Left cardiac atrium (tissue), 4 donors: ENCODE measurements around the gene SEMA3D. TPM values are rescaled to one million over a fixed set of nuclear protein-coding genes. Genes with fewer than 3 reads are reported as not detected.
A peak's percentile ranks its signal among the peaks of the same experiment; 100 is the strongest.

Experiments used
- ATAC-seq, 2 donors: fragments of 200-7000 bp; cut with Tn5 transposase; one replicate each; pipeline ENCODE4 v1.9.1; 2020; ENCODE audit warnings: mild to moderate bottlenecking in 2 of 2, moderate library complexity in 2 of 2
- DNase-seq: peaks from one replicate; pipeline ENCODE4 v3.0.0-alpha.2; 2020
- intact Hi-C, 2 donors: fragments of 100-400 bp; cut with DNase I; formaldehyde crosslinking; loops; one replicate each; pipeline versions ENCODE4 v1.14.1 to v1.15.1; 2022 to 2023
- total RNA-seq, 2 donors: library from RNA; stranded (reverse); fragmentation: NEBNext Ultra II Directional; extraction: Animal tissue kit (Norgen Biotek cat#: 25700); gene quantifications; one replicate each; pipeline ENCODE4 v1.2.1, GENCODE V29; 2021
- donor health status: DM: no; HTN: yes; CAD: no.
- donor health status: DM: no; HTN: yes; CAD: no; lungs with severe emphysema.
- donor health status: DM: yes; HTN: yes; CAD: no.
- donor health status: Dilated cardiomyopathy.

Gene SEMA3D
- total RNA-seq, 2 donors from 2014 or later = 1.1 to 1.7 TPM

- peak; percentile 25 for DNase-seq
- ATAC-seq = peak; percentile 90 to 96
- intact Hi-C loops = no loop called here
These were observed 92.7 kb downstream of the SEMA3D start for GRCh38 chr7:85094046-85094725.

GRCh38 chr7:85091565-85091928 is 95.3 kb downstream of the SEMA3D start:
- intact Hi-C loops = no loop called here
- no peak for ATAC-seq
- no peak for DNase-seq

- DNase-seq = no peak
- no peak for ATAC-seq
- intact Hi-C loops = no loop called here
These were observed 95.8 kb downstream of the SEMA3D start for GRCh38 chr7:85090919-85091564.

- ATAC-seq (peak in 1 of 2 donors; percentile 79), DNase-seq (peak; percentile 20)
- intact Hi-C loops = no loop called here
These were observed 96.7 kb downstream of the SEMA3D start for GRCh38 chr7:85090143-85090542.

- intact Hi-C loops = no loop called here
- DNase-seq (no peak), ATAC-seq (no peak)
These were observed 105.0 kb downstream of the SEMA3D start for GRCh38 chr7:85081846-85082245.

- no peak for DNase-seq
- intact Hi-C loops = no loop called here
- no peak for ATAC-seq
These were observed 105.5 kb downstream of the SEMA3D start for GRCh38 chr7:85081392-85081791.

- DNase-seq = no peak
- ATAC-seq = no peak
- intact Hi-C loops = no loop called here
These were observed 107.4 kb downstream of the SEMA3D start for GRCh38 chr7:85079434-85079833.

GRCh38 chr7:85078181-85078580 is 108.7 kb downstream of the SEMA3D start:
- no peak for ATAC-seq
- DNase-seq = no peak
- intact Hi-C loops = no loop called here

- DNase-seq (no peak), ATAC-seq (no peak)
- intact Hi-C loops = no loop called here
These were observed 111.0 kb downstream of the SEMA3D start for GRCh38 chr7:85075864-85076263.

- ATAC-seq (no peak), DNase-seq (no peak)
- intact Hi-C loops = no loop called here
These were observed 111.9 kb downstream of the SEMA3D start for GRCh38 chr7:85074992-85075391.

- intact Hi-C loops = no loop called here
- ATAC-seq = no peak
- no peak for DNase-seq
These were observed 112.8 kb downstream of the SEMA3D start for GRCh38 chr7:85074016-85074415.

GRCh38 chr7:85070967-85071628 is 115.8 kb downstream of the SEMA3D start:
- DNase-seq (no peak), ATAC-seq (no peak)
- intact Hi-C loops = no loop called here

- ATAC-seq (peak; percentile 19 to 86), DNase-seq (no peak)
- intact Hi-C loops = no loop called here
These were observed 118.1 kb downstream of the SEMA3D start for GRCh38 chr7:85068799-85069198.

- no peak for ATAC-seq
- no peak for DNase-seq
- intact Hi-C loops = no loop called here
These were observed 119.5 kb downstream of the SEMA3D start for GRCh38 chr7:85067371-85067770.

- DNase-seq (no peak), ATAC-seq (no peak)
- intact Hi-C loops = no loop called here
These were observed 120.9 kb downstream of the SEMA3D start for GRCh38 chr7:85065888-85066485.

GRCh38 chr7:85065306-85065705 is 121.5 kb downstream of the SEMA3D start:
- DNase-seq (no peak), ATAC-seq (peak; percentile 77 to 91)
- intact Hi-C loops = no loop called here

GRCh38 chr7:85062651-85063050 is 124.2 kb downstream of the SEMA3D start:
- DNase-seq (no peak), ATAC-seq (no peak)
- intact Hi-C loops = no loop called here

GRCh38 chr7:85061456-85061855 is 125.4 kb downstream of the SEMA3D start:
- DNase-seq = no peak
- ATAC-seq = no peak
- intact Hi-C loops = no loop called here

GRCh38 chr7:85060696-85061095 is 126.2 kb downstream of the SEMA3D start:
- intact Hi-C loops = no loop called here
- DNase-seq = no peak
- no peak for ATAC-seq

- ATAC-seq = no peak
- no peak for DNase-seq
- intact Hi-C loops = no loop called here
These were observed 130.9 kb downstream of the SEMA3D start for GRCh38 chr7:85055906-85056305.
